LNCaP clone FGC (cell line): ENCODE measurements around the gene ZNF189.

Experiments used
- DNase-seq: peaks from one replicate; pipeline ENCODE4 v3.0.0-alpha.2; 2011; ENCODE audit warnings: low read depth
- H3K4me3 ChIP-seq: 2 replicates; pipeline ENCODE4 v1.5.1; 2011; ENCODE audit warnings: mild to moderate bottlenecking, low read depth, low read length, control low read depth
- TF ChIP-seq, protein P1 (sequence below): IDR thresholded peaks from 2 replicates; pipeline ENCODE4 v1.5.1; 2012; ENCODE audit warnings: mild to moderate bottlenecking; ENCODE audit not compliant: control insufficient read depth, insufficient read depth; ENCODE audit errors: extremely low read depth

ZNF189 gene

DNA sequence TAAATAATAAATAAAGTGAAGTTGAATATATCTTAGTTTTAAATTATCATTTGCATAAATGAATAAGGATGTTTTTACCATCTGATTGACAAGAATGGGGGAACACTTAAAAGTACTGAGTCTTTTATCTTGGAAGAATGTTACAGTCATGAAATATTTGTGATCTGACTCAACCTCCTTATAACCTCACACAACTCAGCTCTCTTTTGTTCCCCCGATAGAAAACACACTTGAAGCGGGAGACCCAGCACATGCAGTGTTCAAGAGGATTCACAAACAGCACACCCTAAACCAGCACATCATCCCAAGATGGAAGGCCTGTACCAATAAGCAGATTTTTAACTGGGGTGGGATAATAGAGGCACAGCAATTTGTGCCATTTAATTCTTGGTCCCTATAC is 29.4 kb upstream of the ZNF189 start:
- no peak overlapping the region for H3K4me3 ChIP-seq
- TF ChIP-seq, protein P1, sequence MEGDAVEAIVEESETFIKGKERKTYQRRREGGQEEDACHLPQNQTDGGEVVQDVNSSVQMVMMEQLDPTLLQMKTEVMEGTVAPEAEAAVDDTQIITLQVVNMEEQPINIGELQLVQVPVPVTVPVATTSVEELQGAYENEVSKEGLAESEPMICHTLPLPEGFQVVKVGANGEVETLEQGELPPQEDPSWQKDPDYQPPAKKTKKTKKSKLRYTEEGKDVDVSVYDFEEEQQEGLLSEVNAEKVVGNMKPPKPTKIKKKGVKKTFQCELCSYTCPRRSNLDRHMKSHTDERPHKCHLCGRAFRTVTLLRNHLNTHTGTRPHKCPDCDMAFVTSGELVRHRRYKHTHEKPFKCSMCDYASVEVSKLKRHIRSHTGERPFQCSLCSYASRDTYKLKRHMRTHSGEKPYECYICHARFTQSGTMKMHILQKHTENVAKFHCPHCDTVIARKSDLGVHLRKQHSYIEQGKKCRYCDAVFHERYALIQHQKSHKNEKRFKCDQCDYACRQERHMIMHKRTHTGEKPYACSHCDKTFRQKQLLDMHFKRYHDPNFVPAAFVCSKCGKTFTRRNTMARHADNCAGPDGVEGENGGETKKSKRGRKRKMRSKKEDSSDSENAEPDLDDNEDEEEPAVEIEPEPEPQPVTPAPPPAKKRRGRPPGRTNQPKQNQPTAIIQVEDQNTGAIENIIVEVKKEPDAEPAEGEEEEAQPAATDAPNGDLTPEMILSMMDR, result no peak
- no peak for DNase-seq

DNA sequence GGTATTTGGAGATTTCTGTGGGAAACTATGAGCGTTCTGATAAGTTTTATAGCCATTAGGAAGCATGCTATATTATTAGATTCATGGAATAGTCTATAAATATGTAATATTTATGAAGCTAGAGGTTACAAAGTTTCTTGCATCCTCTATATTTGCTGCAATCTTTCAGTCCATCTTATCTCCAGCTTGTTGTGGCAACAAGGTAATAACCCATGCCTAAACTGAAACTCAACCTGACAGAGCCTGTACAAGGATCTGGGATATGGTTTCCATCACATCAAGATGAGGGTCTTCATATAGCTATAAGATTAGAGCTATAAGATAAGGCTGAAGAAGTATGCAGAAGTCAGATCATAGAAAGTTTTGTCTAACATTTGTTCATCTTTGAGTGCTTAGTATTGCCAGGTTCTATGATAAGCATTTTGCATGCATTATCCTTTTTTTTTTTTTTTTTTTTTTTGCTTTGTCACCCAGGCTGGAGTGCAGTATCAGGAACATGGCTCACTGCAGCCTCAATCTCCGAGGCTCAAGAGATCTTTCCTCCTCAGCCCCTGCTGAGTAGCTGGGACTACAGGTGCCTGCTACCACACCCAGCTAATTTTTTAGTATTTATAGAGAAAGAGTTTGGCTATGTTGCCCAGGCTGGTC is 28.6 kb upstream of the ZNF189 start:
- no peak overlapping the region for H3K4me3 ChIP-seq
- no peak for DNase-seq
- TF ChIP-seq, protein P1, result no peak

DNA sequence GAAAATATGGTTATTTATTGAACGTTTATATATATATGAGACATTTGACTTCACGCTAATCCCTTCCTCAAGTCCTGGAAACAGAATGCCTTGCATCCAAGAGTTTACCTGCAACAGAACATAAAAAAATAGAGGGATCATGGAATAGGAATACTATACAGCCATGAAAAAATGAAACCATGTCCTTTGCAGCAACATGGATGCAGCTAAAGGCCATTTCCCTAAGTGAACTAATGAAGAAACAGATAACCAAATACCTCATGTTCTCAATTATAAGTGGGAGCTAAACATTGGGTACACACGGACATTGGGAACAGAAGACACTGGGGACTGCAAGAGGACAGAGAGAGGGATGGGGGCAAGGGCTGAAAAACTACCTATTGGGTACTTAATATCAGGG is 26.8 kb upstream of the ZNF189 start:
- no peak overlapping the region for H3K4me3 ChIP-seq
- DNase-seq, result no peak
- TF ChIP-seq, protein P1, result no peak

DNA sequence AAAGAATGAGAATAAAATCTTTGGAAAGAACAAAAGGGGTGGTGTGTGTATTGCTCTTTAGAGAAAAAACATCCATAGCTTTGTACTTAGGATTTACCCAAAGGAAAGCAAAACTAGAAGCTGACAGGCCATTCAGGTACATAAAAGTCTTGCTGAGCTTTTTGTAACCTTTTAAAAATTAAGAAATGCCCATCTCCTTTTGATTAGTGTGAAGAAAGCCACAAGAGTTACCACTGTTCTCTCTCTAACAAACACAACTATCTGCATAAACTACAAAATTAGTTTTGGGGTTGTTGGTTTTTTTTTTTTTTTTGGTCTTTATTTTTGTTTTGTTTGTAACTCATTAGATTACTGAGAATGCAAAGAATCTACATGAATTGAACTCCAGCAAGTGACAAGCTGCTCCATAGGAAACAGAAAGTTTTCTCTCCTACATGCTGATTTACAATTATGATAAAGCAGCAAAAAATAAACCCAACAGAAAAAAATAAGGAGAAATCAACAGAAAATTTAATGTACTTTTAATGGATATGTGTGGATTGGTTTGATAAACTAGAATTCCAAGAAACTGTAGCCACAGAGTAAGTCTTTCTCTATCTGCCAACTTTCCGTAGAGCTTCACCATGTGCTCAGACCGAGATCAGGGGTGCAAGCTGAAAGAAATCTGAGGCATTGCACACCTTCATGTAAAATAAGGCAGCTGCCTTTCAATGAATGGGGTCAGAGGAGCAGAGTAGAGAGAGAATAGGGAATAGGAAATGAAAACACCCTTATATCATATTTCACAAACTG is 26.1 kb upstream of the ZNF189 start:
- H3K4me3 ChIP-seq, result no peak overlapping the region
- no peak for DNase-seq
- TF ChIP-seq, protein P1, result no peak

DNA sequence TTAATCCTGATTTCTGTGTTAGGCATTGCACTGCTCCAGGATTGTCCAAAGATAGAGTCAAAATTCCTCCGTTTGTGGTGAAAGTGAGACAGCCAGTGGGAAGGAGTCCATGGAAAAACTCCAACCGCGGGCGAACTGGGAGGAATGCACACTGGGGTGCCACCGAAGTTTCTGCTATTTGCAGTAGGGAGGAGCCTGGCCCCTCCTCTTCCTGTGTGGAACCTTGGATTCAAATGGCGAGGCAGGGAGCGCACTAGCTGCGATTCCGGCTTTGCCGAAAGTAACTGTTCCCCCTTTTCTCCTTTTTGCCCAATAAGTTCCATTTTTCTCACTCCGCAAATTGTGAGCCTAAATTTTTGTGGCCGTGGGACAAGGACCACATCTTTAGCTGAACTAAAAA is 23.1 kb upstream of the ZNF189 start:
- no peak for DNase-seq
- TF ChIP-seq, protein P1, result no peak
- no peak overlapping the region for H3K4me3 ChIP-seq

DNA sequence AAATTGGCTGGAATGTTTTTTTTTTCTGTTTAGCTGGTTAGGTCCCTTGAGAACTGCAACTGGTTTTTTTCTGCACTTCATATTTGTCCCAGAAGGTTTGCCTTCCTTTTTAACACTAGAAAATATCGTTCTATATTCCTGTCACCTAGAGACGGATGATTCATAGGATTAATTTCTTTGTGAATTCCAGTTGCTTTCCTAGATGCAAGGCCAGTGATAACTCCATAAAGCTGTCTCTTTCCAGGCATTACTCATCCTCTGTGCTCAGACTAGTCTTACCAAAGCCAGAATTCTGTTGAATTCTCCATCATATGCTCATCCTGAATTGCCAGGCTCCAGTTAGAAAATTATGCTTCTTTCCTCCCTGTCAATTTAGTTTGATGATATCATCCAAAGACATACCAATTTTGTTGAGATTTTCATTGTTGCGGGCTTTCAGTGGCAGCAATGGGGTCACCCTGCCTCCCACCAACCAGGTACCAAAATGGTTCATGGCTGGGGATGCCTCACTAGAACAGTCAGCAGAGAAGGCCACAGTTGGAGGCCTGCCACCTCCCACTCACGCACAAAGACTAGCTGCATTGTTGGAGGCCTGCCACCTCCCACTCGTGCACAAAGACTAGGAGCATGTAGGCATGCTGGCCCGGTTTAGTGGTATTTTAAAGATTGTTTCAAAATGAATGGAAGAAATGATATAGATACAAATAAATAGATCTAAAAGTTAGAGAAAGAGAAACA is 22.4 kb upstream of the ZNF189 start:
- DNase-seq, result no peak
- TF ChIP-seq, protein P1, result no peak
- H3K4me3 ChIP-seq, result no peak overlapping the region
